Measurements from ENCODE around the gene ODAD4. TPM values are rescaled to one million over a fixed set of nuclear protein-coding genes. Genes with fewer than 3 reads are reported as not detected.

The ODAD4 gene
- total and polyA plus RNA-seq, 2 of the 4 experiments (the other 2 are of a cell fraction), result 0.38 to 0.54 TPM

DNA sequence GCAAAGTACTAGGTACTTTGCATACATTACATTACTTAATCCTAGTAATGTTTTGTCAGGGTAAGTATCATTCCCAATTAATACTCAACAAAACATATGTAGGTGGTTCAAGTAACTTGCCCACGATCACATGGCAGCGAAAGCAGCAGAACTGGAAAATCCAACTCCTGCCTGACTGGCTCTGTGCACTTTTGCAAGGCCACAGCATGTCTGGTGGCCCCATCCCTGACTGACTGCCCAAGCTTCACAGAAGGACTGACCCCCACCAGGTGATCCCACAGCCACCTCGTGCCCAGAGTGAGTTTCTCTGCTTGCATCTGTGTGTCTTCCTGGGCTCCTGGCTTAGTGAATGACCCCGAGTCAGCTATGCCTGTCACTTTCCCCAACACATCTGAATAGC is 47.6 kb downstream of the ODAD4 start:
- ChIA-PET CTCF (no interaction called here), POLR2A (ENCODE audit: unreplicated experiment) (no interaction called here)
- no peak overlapping the region for H4K5ac ChIP-seq (ENCODE audit: low read depth, low read length)
- intact Hi-C loops (cut with micrococcal nuclease) (no loop called here), dilution Hi-C loops (cut with HindIII; ENCODE audit: low sequenced_read_pairs, unreplicated experiment) (no loop called here), in situ Hi-C loops (cut with MboI; ENCODE audit: low sequenced_read_pairs) (no loop called here)
- no peak overlapping the region for H2AK9ac ChIP-seq (replicated peaks; ENCODE audit: low read depth, low read length, poor library complexity)
- peaks cover 7 to 41% of the 10 kb centered on the region in 2 experiments; a peak in 3 of 4 replicates for H3K79me1 ChIP-seq (ENCODE audit: low read depth in 1 of 2, low read length in 2 of 2)
- no peak overlapping the region for H3K4ac ChIP-seq (ENCODE audit: low read depth, low read length)
- H2BK15ac ChIP-seq (ENCODE audit: low read depth, low read length), result no peak overlapping the region
- H4K8ac ChIP-seq (ENCODE audit: low read depth in 2 of 2, low read length in 2 of 2), result no peak overlapping the region
- H3K9me3 ChIP-seq (ENCODE audit: control insufficient read depth, insufficient read depth, low read length), result no peaks in the 10 kb centered on the region
- WGBS, 2 experiments (ENCODE audit: extremely low coverage in 2 of 2, insufficient read length in 1 of 2), result 81% methylated on average over 1 of the region's 4 CpGs; no CpG with 5 or more reads in 1 of the 2 experiments
- no peak overlapping the region for H3K14ac ChIP-seq (replicated peaks; ENCODE audit: low read depth, low read length)
- no peak overlapping the region for H2BK5ac ChIP-seq (ENCODE audit: low read depth, low read length, poor library complexity, severe bottlenecking)
- H3K4me2 ChIP-seq (ENCODE audit: low read depth, low read length), result no peak overlapping the region
- no peak overlapping the region for H3K9ac ChIP-seq (ENCODE audit: low read depth, low read length)
- peaks cover 29% of the 10 kb centered on the region for H4K20me1 ChIP-seq (ENCODE audit: insufficient read depth, low read length)
- no peak overlapping the region for H3K27ac ChIP-seq (ENCODE audit: insufficient read depth, low read length)
- no peaks in the 10 kb centered on the region for H3K27me3 ChIP-seq (ENCODE audit: control insufficient read depth, insufficient read depth, low read length)
- no peak overlapping the region for H2AK5ac ChIP-seq (ENCODE audit: low read depth, low read length)
- ATAC-seq (ENCODE audit: low read depth), result no peak
- BruUV-seq (replicated peaks), result no TSS peak
- DNase-seq, result no peak
- H3K18ac ChIP-seq (ENCODE audit: low read depth, low read length), result no peak overlapping the region
- H3K36me3 ChIP-seq (ENCODE audit: control insufficient read depth, insufficient read depth, low read length), result peaks cover 73% of the 10 kb centered on the region
- H2AFZ ChIP-seq (replicated peaks; ENCODE audit: low read length, poor library complexity), result no peak overlapping the region
- no peak overlapping the region for H2BK120ac ChIP-seq (ENCODE audit: low read depth, low read length)
- H3K4me1 ChIP-seq (ENCODE audit: control insufficient read depth, insufficient read depth, low read length), result no peaks in the 10 kb centered on the region
- TF ChIP-seq SMC3 (IDR thresholded peaks at IDR 0.05; ENCODE audit: low read depth, low read length), result no peak
- no peak for TF ChIP-seq ELK1 (IDR thresholded peaks at IDR 0.05; ENCODE audit: borderline replicate concordance, low read depth, low read length)
- no peak for TF ChIP-seq POLR2A (IDR thresholded peaks at IDR 0.05; ENCODE audit: low read depth, low read length)
- no peak for TF ChIP-seq NFE2L2 (IDR thresholded peaks at IDR 0.05; ENCODE audit: low read depth, low read length)
- TF ChIP-seq FOS (IDR thresholded peaks at IDR 0.05; ENCODE audit: low read depth, low read length), result no peak
- no peak for TF ChIP-seq USF2 (IDR thresholded peaks at IDR 0.05; ENCODE audit: low read depth, low read length)
- TF ChIP-seq RFX5 (IDR thresholded peaks at IDR 0.05; ENCODE audit: low read depth, low read length), result no peak
- no peak for TF ChIP-seq MAZ (IDR thresholded peaks at IDR 0.05; ENCODE audit: borderline replicate concordance, low read depth, low read length)
- TF ChIP-seq MXI1 (IDR thresholded peaks at IDR 0.05; ENCODE audit: borderline replicate concordance, low read depth, low read length), result no peak
- no peak for TF ChIP-seq CHD1 (IDR thresholded peaks at IDR 0.05; ENCODE audit: low read depth, low read length)
- TF ChIP-seq RAD21 (IDR thresholded peaks at IDR 0.05; ENCODE audit: low read length), result no peak
- TF ChIP-seq CEBPB (IDR thresholded peaks at IDR 0.05; ENCODE audit: low read depth, low read length), result no peak
- no peak for TF ChIP-seq BHLHE40 (IDR thresholded peaks at IDR 0.05; ENCODE audit: low read depth, low read length)
- no peak for TF ChIP-seq MAFK (IDR thresholded peaks at IDR 0.05; ENCODE audit: low read depth, low read length)
- TF ChIP-seq, protein P1, sequence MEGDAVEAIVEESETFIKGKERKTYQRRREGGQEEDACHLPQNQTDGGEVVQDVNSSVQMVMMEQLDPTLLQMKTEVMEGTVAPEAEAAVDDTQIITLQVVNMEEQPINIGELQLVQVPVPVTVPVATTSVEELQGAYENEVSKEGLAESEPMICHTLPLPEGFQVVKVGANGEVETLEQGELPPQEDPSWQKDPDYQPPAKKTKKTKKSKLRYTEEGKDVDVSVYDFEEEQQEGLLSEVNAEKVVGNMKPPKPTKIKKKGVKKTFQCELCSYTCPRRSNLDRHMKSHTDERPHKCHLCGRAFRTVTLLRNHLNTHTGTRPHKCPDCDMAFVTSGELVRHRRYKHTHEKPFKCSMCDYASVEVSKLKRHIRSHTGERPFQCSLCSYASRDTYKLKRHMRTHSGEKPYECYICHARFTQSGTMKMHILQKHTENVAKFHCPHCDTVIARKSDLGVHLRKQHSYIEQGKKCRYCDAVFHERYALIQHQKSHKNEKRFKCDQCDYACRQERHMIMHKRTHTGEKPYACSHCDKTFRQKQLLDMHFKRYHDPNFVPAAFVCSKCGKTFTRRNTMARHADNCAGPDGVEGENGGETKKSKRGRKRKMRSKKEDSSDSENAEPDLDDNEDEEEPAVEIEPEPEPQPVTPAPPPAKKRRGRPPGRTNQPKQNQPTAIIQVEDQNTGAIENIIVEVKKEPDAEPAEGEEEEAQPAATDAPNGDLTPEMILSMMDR (conservative IDR thresholded peaks at IDR 0.05; ENCODE audit: low read depth, low read length), result no peak
- TF ChIP-seq RCOR1 (IDR thresholded peaks at IDR 0.05; ENCODE audit: insufficient replicate concordance, low read length), result no peak
- H3K9me1 ChIP-seq (ENCODE audit: insufficient read depth, low read length), result no peaks in the 10 kb centered on the region
- no peak overlapping the region for H4K91ac ChIP-seq (ENCODE audit: insufficient read depth, low read depth, low read length)
- H3K56ac ChIP-seq (ENCODE audit: extremely low read depth, insufficient read depth, low read length), result no peak overlapping the region
- no peak overlapping the region for H3K23ac ChIP-seq (ENCODE audit: low read depth, low read length)
- no peak overlapping the region for H2BK20ac ChIP-seq (ENCODE audit: low read depth, low read length)
- H3K4me3 ChIP-seq (ENCODE audit: insufficient read depth, low read depth, low read length), result no peak overlapping the region
